Transverse colon (tissue), 4 donors: Measurements from ENCODE around the gene SUCLG2. TPM values are rescaled to one million over a fixed set of nuclear protein-coding genes. Genes with fewer than 3 reads are reported as not detected.

ENCODE experiments used
- DNase-seq: peaks from one replicate; pipeline ENCODE4 v3.0.0-alpha.2; 2019
- H3K27ac ChIP-seq, 4 donors: fragments of 200-600 bp; sonication (generic); 2 replicates each; pipeline ENCODE4 v1.5.1; 2016 to 2018; ENCODE audit warnings: inconsistent platforms in 4 of 4
- H3K27me3 ChIP-seq: fragments of 200-600 bp; sonication (generic); 2 replicates; pipeline ENCODE4 v1.5.1; 2017; ENCODE audit warnings: inconsistent platforms
- H3K36me3 ChIP-seq, 4 donors: fragments of 200-600 bp; sonication (generic); 2 replicates each; pipeline ENCODE4 v1.5.1; 2017 to 2019; ENCODE audit warnings: inconsistent platforms in 4 of 4
- H3K4me1 ChIP-seq, 4 donors: fragments of 200-600 bp; sonication (generic); 2 replicates each; pipeline ENCODE4 v1.5.1; 2017 to 2020; ENCODE audit warnings: inconsistent platforms in 4 of 4
- H3K4me3 ChIP-seq, 4 donors: fragments of 200-600 bp; sonication (generic); 1 replicate in 1 of 4; 2 replicates in 3 of 4; pipeline versions ENCODE4 v1.5.1 to v1.6.1; 2017 to 2019; ENCODE audit warnings: inconsistent platforms in 4 of 4
- H3K9me3 ChIP-seq, 2 donors: fragments of 200-600 bp; sonication (generic); 2 replicates each; pipeline ENCODE4 v1.5.1; 2017 to 2019; ENCODE audit warnings: inconsistent platforms in 2 of 2
- CTCF ChIP-seq, 5 experiments: fragments of 200-600 bp in 3 of 5; fragments of 450-650 bp in 2 of 5; sonication (generic) in 3 of 5; IDR thresholded peaks; 1 replicate in 2 of 5; 2 replicates in 3 of 5; pipeline ENCODE4 v1.5.1; 2016 to 2017; ENCODE audit warnings: antibody characterized with exemption in 5 of 5, inconsistent platforms in 3 of 5, mild to moderate bottlenecking in 2 of 5, moderate library complexity in 1 of 5
- EP300 ChIP-seq: sonication (generic); formaldehyde crosslinking; IDR thresholded peaks from one replicate; pipeline ENCODE4 v1.6.1; 2017; ENCODE audit warnings: antibody characterized with exemption, low read depth
- POLR2A ChIP-seq: fragments of 450-650 bp; IDR thresholded peaks from one replicate; pipeline ENCODE4 v1.6.1; 2016; ENCODE audit warnings: antibody characterized with exemption, mild to moderate bottlenecking, moderate library complexity
- POLR2AphosphoS5 ChIP-seq, 3 donors: sonication (generic); formaldehyde crosslinking; IDR thresholded peaks; one replicate each; pipeline ENCODE4 v1.6.1; 2016; ENCODE audit warnings: antibody characterized with exemption in 3 of 3
- WGBS, 2 donors: methylation state at CpG; one replicate each; pipeline ENCODE4 v1.1.5; 2018; ENCODE audit warnings: low coverage in 1 of 2; 5-methylcytosine and 5-hydroxymethylcytosine counted together
- in situ Hi-C, 4 donors: fragments of 200-750 bp; cut with MboI; loops; one replicate each; pipeline versions ENCODE4 v1.15.0 to v1.15.1; 2017; ENCODE audit warnings: low sequenced_read_pairs in 3 of 4, low pct_ligation_motif_present in 1 of 4, low pct_unique_long_range_greater_than_20kb in 1 of 4
- intact Hi-C: fragments of 100-400 bp; cut with DNase I; formaldehyde crosslinking; loops from one replicate; pipeline ENCODE4 v1.15.1; 2023; ENCODE audit warnings: low total_unique reads
- total RNA-seq, 4 donors: library from RNA; depleted of rRNA; stranded (reverse); fragments of >200 nt; gene quantifications; one replicate each; pipeline ENCODE4 v1.1.0, GENCODE V29; 2016

SUCLG2 gene
- total RNA-seq, 4 donors from 2014 or later: 59.5 to 269 (median 160) TPM

GRCh38 chr3:67474311-67474710 is 180.1 kb downstream of the SUCLG2 start:
- DNase-seq: no peak
- Histone ChIP-seq H3K9me3 (no peaks in the 10 kb centered on the region), H3K4me3 (no peak overlapping the region), H3K4me1 (no peaks in the 10 kb centered on the region), H3K36me3 (no peaks in the 10 kb centered on the region), H3K27ac (no peak overlapping the region), H3K27me3 (no peaks in the 10 kb centered on the region)
- intact Hi-C loops (no loop called here), in situ Hi-C loops (no loop called here)
- TF ChIP-seq POLR2AphosphoS5 (IDR thresholded peaks at IDR 0.05) (no peak), EP300 (no peak), POLR2A (no peak), CTCF (IDR thresholded peaks at IDR 0.05) (no peak)
- 85 to 92% methylated on average over 2 to 4 of the region's 4 CpGs for WGBS, 2 donors

GRCh38 chr3:67472674-67473201 is 181.7 kb downstream of the SUCLG2 start:
- in situ Hi-C loops: no loop called here
- 93 to 94% methylated on average over 2 of the region's 2 CpGs for WGBS, 2 donors
- no peak for DNase-seq

GRCh38 chr3:67470207-67470606 is 184.2 kb downstream of the SUCLG2 start:
- DNase-seq: no peak
- Histone ChIP-seq H3K27ac (no peak overlapping the region), H3K27me3 (no peaks in the 10 kb centered on the region), H3K4me3 (no peak overlapping the region), H3K36me3 (no peaks in the 10 kb centered on the region), H3K4me1 (no peaks in the 10 kb centered on the region), H3K9me3 (no peaks in the 10 kb centered on the region)
- in situ Hi-C loops: no loop called here
- TF ChIP-seq POLR2A (no peak), POLR2AphosphoS5 (IDR thresholded peaks at IDR 0.05) (no peak), EP300 (no peak), CTCF (IDR thresholded peaks at IDR 0.05) (no peak)
- WGBS, 2 donors: 93 to 94% methylated on average over 1 of the region's 1 CpG
- intact Hi-C loops: no loop called here

More at GRCh38 chr3:67472674-67473201, 181.7 kb downstream of the SUCLG2 start:
- H3K27ac ChIP-seq: no peak overlapping the region
- no peaks in the 10 kb centered on the region for H3K36me3 ChIP-seq
- no peaks in the 10 kb centered on the region for H3K9me3 ChIP-seq
- H3K27me3 ChIP-seq: no peaks in the 10 kb centered on the region
- no peaks in the 10 kb centered on the region for H3K4me1 ChIP-seq
- H3K4me3 ChIP-seq: no peak overlapping the region
- intact Hi-C loops: no loop called here
- no peak for TF ChIP-seq POLR2A

- no peak overlapping the region for H3K4me3 ChIP-seq
- H3K4me1 ChIP-seq: no peaks in the 10 kb centered on the region
- TF ChIP-seq POLR2A (no peak), CTCF (IDR thresholded peaks at IDR 0.05) (no peak), EP300 (no peak), POLR2AphosphoS5 (IDR thresholded peaks at IDR 0.05) (no peak)
- no peak for DNase-seq
- WGBS, 2 donors: 76 to 94% methylated on average over 2 to 4 of the region's 4 CpGs
- in situ Hi-C loops (no loop called here), intact Hi-C loops (no loop called here)
- no peak overlapping the region for H3K27ac ChIP-seq
- no peaks in the 10 kb centered on the region for H3K36me3 ChIP-seq
- H3K27me3 ChIP-seq: no peaks in the 10 kb centered on the region
- H3K9me3 ChIP-seq: no peaks in the 10 kb centered on the region
Measured at GRCh38 chr3:67468511-67468910, 185.9 kb downstream of the SUCLG2 start.

GRCh38 chr3:67463656-67464055 is 190.8 kb downstream of the SUCLG2 start:
- intact Hi-C loops: no loop called here
- no peaks in the 10 kb centered on the region for H3K27me3 ChIP-seq
- in situ Hi-C loops: no loop called here
- TF ChIP-seq EP300 (no peak), POLR2AphosphoS5 (IDR thresholded peaks at IDR 0.05) (no peak), POLR2A (no peak), CTCF (IDR thresholded peaks at IDR 0.05) (no peak)
- H3K9me3 ChIP-seq: no peaks in the 10 kb centered on the region
- 87% methylated on average over 2 of the region's 2 CpGs; no CpG with 5 or more reads in 1 of the 2 donors for WGBS, 2 donors
- H3K4me1 ChIP-seq: no peaks in the 10 kb centered on the region
- no peak overlapping the region for H3K4me3 ChIP-seq
- H3K27ac ChIP-seq: no peak overlapping the region
- DNase-seq: no peak
- H3K36me3 ChIP-seq: no peaks in the 10 kb centered on the region
